K562 (cell line): Measurements from ENCODE around the gene ADIG. TPM values are rescaled to one million over a fixed set of nuclear protein-coding genes. Genes with fewer than 3 reads are reported as not detected.
A peak's percentile ranks its signal among the peaks of the same experiment; 100 is the strongest.

Experiments used
- ATAC-seq: fragments of 200-7000 bp; cut with Tn5 transposase; 3 replicates; pipeline ENCODE4 v1.9.1; 2020; ENCODE audit warnings: moderate library complexity
- Bru-seq: library from RNA; stranded (reverse); fragments of 400-500 nt; gene quantifications from one replicate; lab custom pipeline; 2021; lab: Mats Ljungman, UMichigan
- BruChase-seq, 2 experiments: library from RNA; stranded (reverse); fragments of 400-500 nt; gene quantifications; one replicate each; lab custom pipeline; 2021; lab: Mats Ljungman, UMichigan
- BruUV-seq: library from RNA; stranded (reverse); fragments of 400-500 nt; replicated peaks from 2 replicates; lab custom pipeline; 2021; lab: Mats Ljungman, UMichigan
- CTCF ChIA-PET: fragments of 300-600 bp; formaldehyde crosslinking; extraction: SDS; loops from one replicate; lab custom pipeline; 2021; ENCODE audit warnings: low intra/inter-chr PET ratio; lab: Yijun Ruan, JAX
- POLR2A ChIA-PET: fragments of 300-600, 350-650 bp; sonication (Branson Sonifier 250); formaldehyde crosslinking; extraction: SDS; loops from one replicate; lab custom pipeline; 2021; ENCODE audit warnings: antibody characterized with exemption, inconsistent platforms; lab: Yijun Ruan, JAX
- DNase-seq, 4 experiments: peaks; one replicate each; pipeline versions ENCODE4 v3.0.0 to v3.0.0-alpha.2; 2011 to 2018; ENCODE audit warnings: low spot score in 3 of 4, mixed read lengths in 3 of 4; ENCODE audit errors: extremely low read depth in 1 of 4
- FAIRE-seq: peaks from 2 replicates; lab custom pipeline; 2011; peaks lifted over from hg19 to GRCh38; lab: Jason Lieb, UNC
- H2AFZ ChIP-seq: 2 replicates; pipeline ENCODE4 v1.6.0; 2011; ENCODE audit warnings: low read depth, low read length, control low read depth, inconsistent platforms
- H3K27ac ChIP-seq: fragments of 200-600 bp; 3 replicates; pipeline ENCODE4 v1.8.0; 2011; ENCODE audit warnings: low read depth, mild to moderate bottlenecking, control low read depth, inconsistent platforms, low read length, moderate library complexity, mixed read lengths; ENCODE audit errors: extremely low read depth
- H3K27me3 ChIP-seq, 2 experiments: fragments of 300-600 bp in 1 of 2; 2 replicates in 1 of 2; 3 replicates in 1 of 2; pipeline versions ENCODE4 v1.6.0 to v1.8.0; 2011; ENCODE audit warnings: inconsistent platforms in 2 of 2, low read length in 2 of 2, mild to moderate bottlenecking in 1 of 2, mixed read lengths in 1 of 2, moderate library complexity in 1 of 2; ENCODE audit not compliant: control insufficient read depth in 2 of 2, insufficient read depth in 2 of 2
- H3K36me3 ChIP-seq: fragments of 300-600 bp; 3 replicates; pipeline ENCODE4 v1.8.0; 2011; ENCODE audit warnings: mild to moderate bottlenecking, low read length, inconsistent platforms; ENCODE audit not compliant: control insufficient read depth, insufficient read depth
- H3K4me1 ChIP-seq, 2 experiments: fragments of 200-600 bp in 1 of 2; replicated peaks in 1 of 2; 2 replicates in 1 of 2; 3 replicates in 1 of 2; pipeline versions ENCODE4 v1.5.1 to v1.8.0; 2011; ENCODE audit warnings: inconsistent platforms in 2 of 2, low read length in 2 of 2, mild to moderate bottlenecking in 1 of 2, mixed read lengths in 1 of 2, moderate library complexity in 1 of 2; ENCODE audit not compliant: control insufficient read depth in 2 of 2, insufficient read depth in 2 of 2
- H3K4me2 ChIP-seq: 2 replicates; pipeline ENCODE4 v1.6.1; 2011; ENCODE audit warnings: low read length, control low read depth, inconsistent platforms, mixed read lengths; ENCODE audit not compliant: insufficient read depth
- H3K4me3 ChIP-seq: fragments of 200-600 bp; sonication (generic), shearing (Covaris generic); 2 replicates; pipeline ENCODE4 v1.5.1; 2016; ENCODE audit warnings: control low read depth, inconsistent platforms
- H3K79me2 ChIP-seq: fragments of 200-600 bp; 3 replicates; pipeline ENCODE4 v1.8.0; 2011; ENCODE audit warnings: low read length, inconsistent platforms; ENCODE audit not compliant: control insufficient read depth, insufficient read depth
- H3K9ac ChIP-seq, 2 experiments: 2 replicates each; pipeline versions ENCODE4 v1.6.0 to v1.6.1; 2011; ENCODE audit warnings: low read depth in 2 of 2, low read length in 2 of 2, control low read depth in 1 of 2, inconsistent platforms in 1 of 2, mild to moderate bottlenecking in 1 of 2, mixed read lengths in 1 of 2; ENCODE audit not compliant: insufficient read depth in 1 of 2
- H3K9me1 ChIP-seq: one replicate; pipeline ENCODE4 v1.6.0; 2011; ENCODE audit warnings: inconsistent platforms, mild to moderate bottlenecking, low read length, moderate library complexity; ENCODE audit not compliant: control insufficient read depth, insufficient read depth
- H3K9me3 ChIP-seq: replicated peaks from 2 replicates; pipeline ENCODE4 v1.5.1; 2011; ENCODE audit warnings: low read depth, low read length, inconsistent platforms; ENCODE audit not compliant: control insufficient read depth, insufficient read depth
- H4K20me1 ChIP-seq: replicated peaks from 2 replicates; pipeline ENCODE4 v1.6.1; 2011; ENCODE audit warnings: low read length, inconsistent platforms, mixed read lengths; ENCODE audit not compliant: control insufficient read depth, insufficient read depth
- CEBPG ChIP-seq, 3 experiments: fragments of 200-800 bp in 1 of 3; sonication (Bioruptor generic) in 1 of 3; sonication (generic) in 1 of 3; formaldehyde crosslinking in 1 of 3; IDR thresholded peaks in 2 of 3; conservative IDR thresholded peaks in 1 of 3; 2 replicates each; pipeline versions ENCODE4 v1.6.1 to v1.8.0; 2016 to 2022; ENCODE audit warnings: missing compliant biosample characterization in 2 of 3, missing genetic modification characterization in 2 of 3, mild to moderate bottlenecking in 1 of 3, missing genetic modification reagents in 1 of 3
- HMG20A ChIP-seq: fragments of 450-650 bp; formaldehyde crosslinking; conservative IDR thresholded peaks from 2 replicates; pipeline ENCODE4 v1.4.0; 2020; ENCODE audit warnings: mild to moderate bottlenecking, mixed read lengths
- HNRNPK ChIP-seq: fragments of 200-400 bp; formaldehyde crosslinking; IDR thresholded peaks from one replicate; pipeline ENCODE4 v1.6.1; 2018; ENCODE audit warnings: mild to moderate bottlenecking, low read depth, low read length; ENCODE audit not compliant: poor library complexity, severe bottlenecking
- NONO ChIP-seq, 2 experiments: fragments of 200-400 bp in 1 of 2; fragments of 450-650 bp in 1 of 2; formaldehyde crosslinking in 1 of 2; IDR thresholded peaks; 2 replicates each; pipeline ENCODE4 v1.6.1; 2017; ENCODE audit warnings: low read depth in 2 of 2, mild to moderate bottlenecking in 2 of 2, moderate library complexity in 2 of 2, low read length in 1 of 2
- WGBS: fragments of 100-300 bp; shearing (Covaris generic); methylation state at CpG from one replicate; pipeline ENCODE4 v1.1.6; 2016; ENCODE audit warnings: low coverage, mixed read lengths; ENCODE audit not compliant: insufficient coverage; ENCODE audit errors: missing lambda C conversion rate; 5-methylcytosine and 5-hydroxymethylcytosine counted together
- in situ Hi-C: fragments of 300-500 bp; cut with MboI; formaldehyde crosslinking; loops from 4 replicates; pipeline ENCODE4 v1.15.0; 2018; ENCODE audit warnings: inconsistent platforms, mixed read lengths
- intact Hi-C: fragments of 100-400 bp; cut with micrococcal nuclease; formaldehyde crosslinking; loops from 2 replicates; pipeline ENCODE4 v1.14.2; 2022
- long read RNA-seq, 3 experiments: library from polyadenylated mRNA in 2 of 3; library from RNA in 1 of 3; unstranded in 2 of 3; stranded (forward) in 1 of 3; transcript quantifications; one replicate each; pipeline ENCODE4 v2.0.0, GENCODE V29; 2019 to 2022
- polyA minus RNA-seq, 3 experiments: library from RNA; depleted of rRNA, polyadenylated mRNA; stranded (reverse); fragments of >200 nt; gene quantifications; 2 replicates each; pipeline ENCODE4 v1.2.3, GENCODE V29; 2011
- polyA plus RNA-seq, 8 experiments: library from polyadenylated mRNA; depleted of rRNA in 4 of 8; stranded (reverse) in 5 of 8; unstranded in 3 of 8; fragments of >200 nt; fragmentation: Nextera tagmentation in 2 of 8; fragmentation: Illumina TruSeq in 1 of 8; extraction: Ambion mirVana in 2 of 8; extraction: Trizol in 1 of 8; gene quantifications; 2 replicates each; pipeline versions ENCODE4 v1.2.1 to v1.2.3, GENCODE V29; 2011 to 2014; ENCODE audit warnings: inconsistent platforms in 1 of 8, missing spikeins in 1 of 8
- total RNA-seq, 7 experiments: library from RNA; depleted of rRNA in 6 of 7; stranded (reverse); fragments of >200 nt in 6 of 7; fragmentation: Illumina TruSeq in 2 of 7; extraction: Trizol in 2 of 7; gene quantifications; 2 replicates each; pipeline versions ENCODE4 v1.2.1 to v1.2.3, GENCODE V29; 2011 to 2021; ENCODE audit warnings: low replicate concordance in 1 of 7
- TF ChIP-seq, protein P1 (sequence below): fragments of 450-650 bp; conservative IDR thresholded peaks from 2 replicates; pipeline ENCODE4 v1.6.1; 2016; ENCODE audit warnings: missing genetic modification characterization, low read depth, mild to moderate bottlenecking, missing compliant biosample characterization, moderate library complexity
- TF ChIP-seq, protein P2 (sequence below): fragments of 450-650 bp; IDR thresholded peaks from 2 replicates; pipeline ENCODE4 v1.6.1; 2017; ENCODE audit warnings: mild to moderate bottlenecking, moderate library complexity
- TF ChIP-seq, protein P3 (sequence below): fragments of 450-650 bp; formaldehyde crosslinking; IDR thresholded peaks from 2 replicates; pipeline ENCODE4 v1.4.0; 2022; ENCODE audit warnings: mild to moderate bottlenecking, moderate library complexity
- TF ChIP-seq, protein P4 (sequence below): fragments of 250-450 bp; sonication (Bioruptor Pico); IDR thresholded peaks from 2 replicates; pipeline ENCODE4 v1.9.0; 2021; ENCODE audit warnings: mild to moderate bottlenecking

Gene ADIG
- total RNA-seq (2011; cell fraction: chromatin; rRNA removed; ENCODE audit: low replicate concordance) = not detected in 2 replicates
- not detected in 2 replicates for total RNA-seq (2011; cell fraction: nucleolus; rRNA removed)
- total RNA-seq (2011; cell fraction: nucleoplasm; rRNA removed) = not detected in 2 replicates
- total RNA-seq (2014; rRNA removed) (not detected in 2 replicates), total RNA-seq (2014; rRNA removed; fragmentation: Illumina TruSeq; extraction: Trizol) (not detected in 2 replicates), total RNA-seq (2015; rRNA removed; fragmentation: Illumina TruSeq; extraction: Trizol) (not detected in 2 replicates), total RNA-seq (2021) (not detected in 2 replicates), polyA plus RNA-seq (2011; rRNA removed) (not detected in 2 replicates), polyA plus RNA-seq (2014; fragmentation: Illumina TruSeq; extraction: Trizol) (not detected in 2 replicates), polyA plus RNA-seq (2014; fragmentation: Nextera tagmentation; extraction: Ambion mirVana) (not detected), polyA plus RNA-seq (2014; rRNA removed) (not detected in 2 replicates), polyA minus RNA-seq (2011; rRNA and poly(A)+ RNA removed) (not detected in 2 replicates), Bru-seq, nascent RNA (percentile 42 among the genes with signal in this experiment), BruChase-seq, experiment 1, labeled RNA remaining after a 2-hour chase (percentile 39 among the genes with signal in this experiment), BruChase-seq, experiment 2, labeled RNA remaining after a 6-hour chase (percentile 36 among the genes with signal in this experiment)
- not detected in 2 replicates for polyA plus RNA-seq (2011; cell fraction: cytosol; rRNA removed)
- polyA plus RNA-seq (2011; cell fraction: nucleus; rRNA removed) = not detected in 2 replicates
- polyA plus RNA-seq (2012) = not detected in 2 replicates
- not detected in 2 replicates for polyA minus RNA-seq (2011; cell fraction: cytosol; rRNA and poly(A)+ RNA removed)
- polyA minus RNA-seq (2011; cell fraction: nucleus; rRNA and poly(A)+ RNA removed) = not detected in 2 replicates
- long read RNA-seq, experiment 1 = 0 reads
- long read RNA-seq, experiment 2 = 0 reads
- long read RNA-seq, experiment 3 = 0 reads

DNA sequence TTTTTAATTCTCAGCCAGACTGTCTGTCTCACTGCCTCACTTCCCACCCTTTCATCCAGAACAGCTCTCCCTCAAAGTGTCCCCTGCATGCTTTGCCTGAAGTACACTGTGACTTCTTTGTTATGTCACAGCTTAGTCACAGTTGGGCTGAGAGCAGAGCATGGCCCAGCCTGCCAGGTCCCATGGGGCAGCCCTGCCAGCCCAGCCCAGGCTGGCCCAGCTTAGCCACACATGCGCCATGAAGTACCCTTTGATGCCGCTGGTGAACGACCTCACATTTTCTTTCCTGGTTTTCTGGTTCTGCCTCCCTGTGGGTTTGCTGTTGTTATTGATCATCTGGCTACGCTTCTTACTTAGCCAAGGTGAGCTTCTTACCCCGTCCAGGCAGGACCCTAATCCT, at the start of gene ADIG:
TSS of gene ADIG (plus strand) at position 185 of the 400 bp plus-strand sequence. CDS start at position 239, 54 bp downstream.
- no peak for ATAC-seq
- ChIA-PET CTCF (no interaction called here), POLR2A (interaction anchor here (0.6 to 1.7 kb wide), 5 partner anchors 8 to 384 kb away, joined by 3 to 7 read pairs (median 3); no protein-coding TSS in a partner anchor)
- Histone ChIP-seq H3K27ac (no peak within 1 kb of the TSS), H4K20me1 (no peaks in the 10 kb centered on the region), H3K9me3 (no peaks in the 10 kb centered on the region), H3K9ac (no peak within 1 kb of the TSS), H3K4me2 (no peak within 1 kb of the TSS), H3K4me1 (peaks cover 0 to 3% of the 10 kb centered on the region in 2 experiments; a peak in 1 of 5 replicates), H3K27me3 (peaks cover 27 to 50% of the 10 kb centered on the region in 2 experiments), H2AFZ (no peak within 1 kb of the TSS), H3K9me1 (no peaks in the 10 kb centered on the region), H3K79me2 (no peaks in the 10 kb centered on the region), H3K4me3 (no peak within 1 kb of the TSS), H3K36me3 (peaks cover 3% of the 10 kb centered on the region; the same call in 1 of the 3 replicates)
- in situ Hi-C loops = no loop called here
- FAIRE-seq = peak; percentile 42
- intact Hi-C loops = no loop called here
- WGBS = 20% methylated on average over 5 of the region's 5 CpGs
- DNase-seq = no peak
- no TSS peak for BruUV-seq
- TF ChIP-seq, protein P1, sequence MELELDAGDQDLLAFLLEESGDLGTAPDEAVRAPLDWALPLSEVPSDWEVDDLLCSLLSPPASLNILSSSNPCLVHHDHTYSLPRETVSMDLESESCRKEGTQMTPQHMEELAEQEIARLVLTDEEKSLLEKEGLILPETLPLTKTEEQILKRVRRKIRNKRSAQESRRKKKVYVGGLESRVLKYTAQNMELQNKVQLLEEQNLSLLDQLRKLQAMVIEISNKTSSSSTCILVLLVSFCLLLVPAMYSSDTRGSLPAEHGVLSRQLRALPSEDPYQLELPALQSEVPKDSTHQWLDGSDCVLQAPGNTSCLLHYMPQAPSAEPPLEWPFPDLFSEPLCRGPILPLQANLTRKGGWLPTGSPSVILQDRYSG (tag) = no peak
- TF ChIP-seq CEBPG (CRISPR knock-in tag; IDR thresholded peaks at IDR 0.05) = no peak
- TF ChIP-seq CEBPG (tag; conservative IDR thresholded peaks at IDR 0.05 in 1 of 2, IDR thresholded peaks at IDR 0.05 in 1 of 2) = no peak
- no peak for TF ChIP-seq HNRNPK
- TF ChIP-seq NONO (IDR thresholded peaks at IDR 0.05; ENCODE audit: low read depth in 2 of 2, low read length in 1 of 2) = no peak
- TF ChIP-seq, protein P2, sequence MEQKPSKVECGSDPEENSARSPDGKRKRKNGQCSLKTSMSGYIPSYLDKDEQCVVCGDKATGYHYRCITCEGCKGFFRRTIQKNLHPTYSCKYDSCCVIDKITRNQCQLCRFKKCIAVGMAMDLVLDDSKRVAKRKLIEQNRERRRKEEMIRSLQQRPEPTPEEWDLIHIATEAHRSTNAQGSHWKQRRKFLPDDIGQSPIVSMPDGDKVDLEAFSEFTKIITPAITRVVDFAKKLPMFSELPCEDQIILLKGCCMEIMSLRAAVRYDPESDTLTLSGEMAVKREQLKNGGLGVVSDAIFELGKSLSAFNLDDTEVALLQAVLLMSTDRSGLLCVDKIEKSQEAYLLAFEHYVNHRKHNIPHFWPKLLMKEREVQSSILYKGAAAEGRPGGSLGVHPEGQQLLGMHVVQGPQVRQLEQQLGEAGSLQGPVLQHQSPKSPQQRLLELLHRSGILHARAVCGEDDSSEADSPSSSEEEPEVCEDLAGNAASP = no peak
- no peak for TF ChIP-seq HMG20A (CRISPR knock-in tag)
- TF ChIP-seq, protein P3, sequence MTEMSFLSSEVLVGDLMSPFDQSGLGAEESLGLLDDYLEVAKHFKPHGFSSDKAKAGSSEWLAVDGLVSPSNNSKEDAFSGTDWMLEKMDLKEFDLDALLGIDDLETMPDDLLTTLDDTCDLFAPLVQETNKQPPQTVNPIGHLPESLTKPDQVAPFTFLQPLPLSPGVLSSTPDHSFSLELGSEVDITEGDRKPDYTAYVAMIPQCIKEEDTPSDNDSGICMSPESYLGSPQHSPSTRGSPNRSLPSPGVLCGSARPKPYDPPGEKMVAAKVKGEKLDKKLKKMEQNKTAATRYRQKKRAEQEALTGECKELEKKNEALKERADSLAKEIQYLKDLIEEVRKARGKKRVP (CRISPR knock-in tag) = no peak
- TF ChIP-seq, protein P4, sequence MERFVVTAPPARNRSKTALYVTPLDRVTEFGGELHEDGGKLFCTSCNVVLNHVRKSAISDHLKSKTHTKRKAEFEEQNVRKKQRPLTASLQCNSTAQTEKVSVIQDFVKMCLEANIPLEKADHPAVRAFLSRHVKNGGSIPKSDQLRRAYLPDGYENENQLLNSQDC (CRISPR knock-in tag) = no peak
